ENCODE results near the gene EFNA4. TPM values are rescaled to one million over a fixed set of nuclear protein-coding genes. Genes with fewer than 3 reads are reported as not detected.

The EFNA4 gene
- total RNA-seq, 1 experiment from 2014 or later, result 11.8 TPM

GRCh38 chr1:155040358-155041093, 23.0 kb upstream of the EFNA4 start:
- H2AFZ ChIP-seq (ENCODE audit: low read length), result no peak overlapping the region
- no peak overlapping the region for H4K8ac ChIP-seq (replicated peaks; ENCODE audit: insufficient read length, low read depth, low read length)
- no peaks in the 10 kb centered on the region for H3K79me2 ChIP-seq (ENCODE audit: insufficient read depth, low read length)
- TF ChIP-seq, protein P1, sequence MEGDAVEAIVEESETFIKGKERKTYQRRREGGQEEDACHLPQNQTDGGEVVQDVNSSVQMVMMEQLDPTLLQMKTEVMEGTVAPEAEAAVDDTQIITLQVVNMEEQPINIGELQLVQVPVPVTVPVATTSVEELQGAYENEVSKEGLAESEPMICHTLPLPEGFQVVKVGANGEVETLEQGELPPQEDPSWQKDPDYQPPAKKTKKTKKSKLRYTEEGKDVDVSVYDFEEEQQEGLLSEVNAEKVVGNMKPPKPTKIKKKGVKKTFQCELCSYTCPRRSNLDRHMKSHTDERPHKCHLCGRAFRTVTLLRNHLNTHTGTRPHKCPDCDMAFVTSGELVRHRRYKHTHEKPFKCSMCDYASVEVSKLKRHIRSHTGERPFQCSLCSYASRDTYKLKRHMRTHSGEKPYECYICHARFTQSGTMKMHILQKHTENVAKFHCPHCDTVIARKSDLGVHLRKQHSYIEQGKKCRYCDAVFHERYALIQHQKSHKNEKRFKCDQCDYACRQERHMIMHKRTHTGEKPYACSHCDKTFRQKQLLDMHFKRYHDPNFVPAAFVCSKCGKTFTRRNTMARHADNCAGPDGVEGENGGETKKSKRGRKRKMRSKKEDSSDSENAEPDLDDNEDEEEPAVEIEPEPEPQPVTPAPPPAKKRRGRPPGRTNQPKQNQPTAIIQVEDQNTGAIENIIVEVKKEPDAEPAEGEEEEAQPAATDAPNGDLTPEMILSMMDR (conservative IDR thresholded peaks at IDR 0.05), result no peak
- no peak overlapping the region for H3K18ac ChIP-seq (ENCODE audit: insufficient read length, low read depth, low read length)
- no peak overlapping the region for H3K56ac ChIP-seq (ENCODE audit: insufficient read length, low read depth, low read length)
- no peak overlapping the region for H4K91ac ChIP-seq (ENCODE audit: insufficient read length, low read depth, low read length)
- no peak overlapping the region for H2BK20ac ChIP-seq (ENCODE audit: low read depth, low read length, poor library complexity, severe bottlenecking)
- H3K4ac ChIP-seq (ENCODE audit: low read depth, low read length), result no peak overlapping the region
- H2BK15ac ChIP-seq (ENCODE audit: low read depth, low read length), result no peak overlapping the region
- no peak overlapping the region for H4K5ac ChIP-seq (ENCODE audit: insufficient read length, low read depth, low read length)
- no peak overlapping the region for H3T11ph ChIP-seq (ENCODE audit: low read length)
- H2BK12ac ChIP-seq (ENCODE audit: insufficient read length, low read depth, low read length), result no peak overlapping the region
- no peaks in the 10 kb centered on the region for H3K9me3 ChIP-seq (ENCODE audit: control insufficient read depth, low read depth, low read length)
- no peaks in the 10 kb centered on the region; a peak in 1 of 7 replicates for H3K36me3 Mint-ChIP-seq (ENCODE audit: insufficient read depth in 1 of 3, low read depth in 3 of 3)
- H3K4me3 Mint-ChIP-seq, result 0 out of 5 replicates have a peak overlapping the region, but pooled peaks of 1 of the 2 experiments have one; percentile 3
- peaks cover 12 to 25% of the 10 kb centered on the region in 2 experiments for H3K4me1 Mint-ChIP-seq
- DNase-seq, result no peak
- no peak overlapping the region for H2BK5ac ChIP-seq (ENCODE audit: insufficient read length, low read length)
- H3K4me2 ChIP-seq (ENCODE audit: insufficient read depth, insufficient read length, low read length), result no peak overlapping the region
- H2AK5ac ChIP-seq (ENCODE audit: insufficient read length, low read length), result no peak overlapping the region
- H4K20me1 ChIP-seq (ENCODE audit: control insufficient read depth, insufficient read depth, insufficient read length), result peaks cover 2% of the 10 kb centered on the region
- H3K4me1 ChIP-seq (ENCODE audit: insufficient read depth, low read length), result no peaks in the 10 kb centered on the region
- H3K14ac ChIP-seq (ENCODE audit: insufficient read depth, low read length), result no peak overlapping the region
- no peak overlapping the region for H2BK120ac ChIP-seq (ENCODE audit: low read depth, low read length, poor library complexity, severe bottlenecking)
- no peak overlapping the region for H3K27ac ChIP-seq (ENCODE audit: insufficient read length, low read depth, low read length)
- H3K79me1 ChIP-seq (ENCODE audit: insufficient read depth, low read depth, low read length, poor library complexity, severe bottlenecking), result no peaks in the 10 kb centered on the region
- H3K27ac Mint-ChIP-seq, result no peak overlapping the region
- no peaks in the 10 kb centered on the region; a peak in 1 of 5 replicates for H3K9me3 Mint-ChIP-seq
- peaks cover 37% of the 10 kb centered on the region for H3K27me3 Mint-ChIP-seq (ENCODE audit: low read depth)
- H3K9ac ChIP-seq (ENCODE audit: extremely low read depth, insufficient read length, low read length), result no peak overlapping the region
- no peaks in the 10 kb centered on the region for H3K27me3 ChIP-seq (ENCODE audit: insufficient read depth, low read length)
- H3K23me2 ChIP-seq (ENCODE audit: insufficient read length, low read depth, low read length, poor library complexity, severe bottlenecking), result no peaks in the 10 kb centered on the region
- WGBS (ENCODE audit: extremely low coverage, insufficient read length, low lambda C conversion rate), result no CpG with 5 or more reads among the region's 14 CpGs
- no peak overlapping the region for H3K23ac ChIP-seq (ENCODE audit: insufficient read length, low read depth, low read length)

All from H9 (cell line).